Stimulated activated memory B cell treated with anti-CD40 and anti-IgM and Interleukin-4, amounts not matched to agents 10 μg/mL and 1 μg/mL and 100 μg/mL, for 72 hours (primary cell): ENCODE results near the gene PLD4.

Experiments used
- ATAC-seq: fragments of 150-1000 bp; cut with Tn5 transposase; 2 replicates; pipeline ENCODE4 v1.10.0; 2021
- H3K27ac Mint-ChIP-seq: one replicate; pipeline ENCODE4 v1.8.0; 2022; ENCODE audit warnings: mild to moderate bottlenecking, mixed read lengths
- H3K27me3 Mint-ChIP-seq: one replicate; pipeline ENCODE4 v1.8.0; 2022; ENCODE audit warnings: mixed read lengths
- H3K36me3 Mint-ChIP-seq: one replicate; pipeline ENCODE4 v1.8.0; 2022; ENCODE audit warnings: mixed read lengths
- H3K4me1 Mint-ChIP-seq: one replicate; pipeline ENCODE4 v1.8.0; 2022; ENCODE audit warnings: mixed read lengths
- H3K4me3 Mint-ChIP-seq: one replicate; pipeline ENCODE4 v1.8.0; 2022; ENCODE audit warnings: mild to moderate bottlenecking, moderate library complexity, mixed read lengths
- H3K9me3 Mint-ChIP-seq: one replicate; pipeline ENCODE4 v1.8.0; 2022; ENCODE audit warnings: mixed read lengths

Gene PLD4

DNA sequence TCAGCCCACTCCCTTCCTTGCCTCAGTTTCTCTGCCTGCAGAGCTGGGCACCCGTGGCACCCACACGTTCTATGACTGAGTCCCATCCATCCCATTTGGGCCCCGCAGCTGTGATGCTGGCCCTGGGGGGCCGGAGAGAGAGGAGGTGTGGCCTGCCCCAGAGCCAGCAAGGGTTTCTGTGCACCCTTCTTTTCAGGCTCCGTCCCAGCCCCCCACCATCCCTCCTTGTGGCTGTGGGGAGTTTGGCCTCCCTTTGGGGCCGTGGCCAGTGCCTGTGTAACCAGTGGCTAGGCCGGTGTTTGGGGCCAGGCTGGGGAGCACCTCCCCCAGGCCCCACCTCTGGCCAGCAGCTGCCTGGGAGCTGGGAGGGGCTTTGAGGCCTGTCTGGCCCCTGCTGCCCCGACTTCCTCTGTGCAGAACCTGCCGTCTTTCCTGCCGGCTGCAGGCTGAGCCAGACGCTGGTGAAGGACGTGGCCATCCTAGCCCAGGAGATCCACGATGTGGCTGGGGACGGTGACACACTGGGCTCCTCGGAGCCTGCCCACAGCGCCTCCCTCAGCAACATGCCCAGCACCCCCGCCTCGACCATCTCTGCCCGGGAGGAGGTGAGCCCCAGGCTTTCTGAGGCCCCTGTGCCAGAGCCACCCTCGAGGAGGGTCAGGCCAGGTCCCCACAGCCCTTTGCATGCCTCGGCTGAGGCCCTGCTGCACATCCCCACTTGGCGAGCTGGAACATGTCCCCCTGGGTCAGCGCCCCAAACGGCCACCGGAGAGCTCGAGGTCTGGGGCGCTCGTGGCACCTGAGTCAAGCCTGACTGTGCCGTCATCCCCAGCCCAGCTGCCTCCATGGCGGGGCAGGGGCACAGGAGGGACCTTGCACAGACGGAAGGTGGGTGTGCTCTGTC lies 31.9 kb upstream of the PLD4 start:
- Mint-ChIP-seq H3K27ac (no peak overlapping the region), H3K9me3 (peaks cover 10% of the 10 kb centered on the region), H3K4me1 (peaks cover 8% of the 10 kb centered on the region), H3K36me3 (no peaks in the 10 kb centered on the region), H3K27me3 (peaks cover 35% of the 10 kb centered on the region), H3K4me3 (no peak overlapping the region)
- ATAC-seq: no peak

DNA sequence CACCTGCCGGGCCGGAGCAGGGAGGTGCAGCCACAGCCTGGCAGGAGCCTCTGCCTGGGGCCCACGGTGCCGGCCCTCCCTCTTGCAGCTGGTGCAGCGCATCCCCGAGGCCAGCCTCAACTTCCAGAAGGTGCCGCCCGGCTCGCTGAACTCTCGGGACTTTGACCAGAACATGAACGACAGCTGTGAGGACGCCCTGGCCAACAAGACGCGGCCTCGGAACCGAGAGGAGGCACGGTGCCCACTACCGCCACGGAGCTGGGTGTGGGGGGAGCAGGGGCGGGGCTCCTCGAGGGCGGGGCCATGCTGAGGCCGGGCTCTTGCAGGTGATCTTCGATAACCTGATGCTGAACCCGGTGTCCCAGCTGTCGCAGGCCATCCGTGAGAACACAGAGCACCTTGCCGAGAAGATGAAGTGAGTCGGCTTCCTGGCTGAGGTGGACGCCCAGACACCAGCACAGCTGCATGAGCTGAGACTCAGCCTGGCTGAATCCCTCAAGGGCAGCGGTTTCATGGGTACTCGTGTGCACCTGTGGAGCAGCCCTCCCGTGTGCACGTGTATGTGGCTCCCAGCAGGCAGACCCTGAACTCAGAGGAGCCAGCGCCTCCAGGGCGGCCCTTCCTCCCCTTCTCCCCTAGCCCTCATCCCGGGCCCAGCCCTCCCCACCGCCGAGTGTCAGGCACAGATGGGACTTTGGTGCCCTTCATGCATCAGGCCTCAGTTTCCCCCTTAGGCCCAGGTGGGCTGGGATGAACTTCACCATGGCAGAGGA lies 31.1 kb upstream of the PLD4 start:
- Mint-ChIP-seq H3K36me3 (no peaks in the 10 kb centered on the region), H3K4me3 (no peak overlapping the region), H3K27ac (no peak overlapping the region), H3K9me3 (peaks cover 10% of the 10 kb centered on the region), H3K4me1 (peaks cover 8% of the 10 kb centered on the region), H3K27me3 (peaks cover 37% of the 10 kb centered on the region)
- no peak for ATAC-seq

DNA sequence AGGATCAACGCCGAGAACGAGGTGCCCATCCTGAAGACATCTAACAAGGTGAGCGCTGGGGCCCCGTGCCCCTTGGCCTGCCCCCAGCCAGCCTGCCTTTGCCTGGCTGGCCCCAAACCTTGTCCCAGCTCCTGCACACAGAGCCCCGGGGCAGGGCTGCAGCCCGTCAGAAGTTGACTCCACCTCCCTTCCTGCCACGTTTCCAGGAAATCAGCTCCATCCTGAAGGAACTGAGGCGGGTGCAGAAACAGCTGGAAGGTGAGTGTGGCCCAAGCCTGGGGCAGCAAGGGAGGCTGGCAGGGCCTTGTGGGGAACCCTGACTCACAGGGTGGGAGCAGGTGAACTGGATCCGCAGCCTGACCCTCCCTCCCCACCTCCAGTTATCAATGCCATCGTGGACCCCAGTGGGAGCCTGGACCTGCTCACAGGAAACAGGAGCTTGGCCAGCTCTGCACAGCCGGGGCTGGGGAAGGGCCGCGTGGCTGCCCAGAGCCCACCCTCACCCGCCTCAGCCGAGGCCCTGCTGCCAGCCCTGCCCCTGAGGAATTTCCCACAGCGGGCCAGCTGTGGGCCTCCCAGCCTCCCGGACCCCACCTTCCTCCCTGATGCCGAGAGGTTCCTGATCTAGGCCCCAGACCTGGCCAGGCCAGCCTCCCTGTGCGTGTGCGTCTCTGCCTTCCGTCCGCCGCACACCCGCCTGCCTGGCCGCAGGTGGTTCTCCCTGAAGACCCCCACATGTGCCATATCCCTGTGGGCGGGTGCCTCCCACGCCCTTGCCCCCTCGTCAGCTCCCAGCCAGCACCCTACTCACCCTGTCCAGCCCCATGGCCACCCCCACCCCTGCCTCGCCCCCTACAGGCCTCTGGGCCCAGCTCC lies 30.1 kb upstream of the PLD4 start:
- peaks cover 38% of the 10 kb centered on the region for H3K27me3 Mint-ChIP-seq
- peaks cover 8% of the 10 kb centered on the region for H3K4me1 Mint-ChIP-seq
- H3K36me3 Mint-ChIP-seq: no peaks in the 10 kb centered on the region
- H3K9me3 Mint-ChIP-seq: peaks cover 9% of the 10 kb centered on the region
- no peak overlapping the region for H3K4me3 Mint-ChIP-seq
- no peak overlapping the region for H3K27ac Mint-ChIP-seq
- no peak for ATAC-seq

DNA sequence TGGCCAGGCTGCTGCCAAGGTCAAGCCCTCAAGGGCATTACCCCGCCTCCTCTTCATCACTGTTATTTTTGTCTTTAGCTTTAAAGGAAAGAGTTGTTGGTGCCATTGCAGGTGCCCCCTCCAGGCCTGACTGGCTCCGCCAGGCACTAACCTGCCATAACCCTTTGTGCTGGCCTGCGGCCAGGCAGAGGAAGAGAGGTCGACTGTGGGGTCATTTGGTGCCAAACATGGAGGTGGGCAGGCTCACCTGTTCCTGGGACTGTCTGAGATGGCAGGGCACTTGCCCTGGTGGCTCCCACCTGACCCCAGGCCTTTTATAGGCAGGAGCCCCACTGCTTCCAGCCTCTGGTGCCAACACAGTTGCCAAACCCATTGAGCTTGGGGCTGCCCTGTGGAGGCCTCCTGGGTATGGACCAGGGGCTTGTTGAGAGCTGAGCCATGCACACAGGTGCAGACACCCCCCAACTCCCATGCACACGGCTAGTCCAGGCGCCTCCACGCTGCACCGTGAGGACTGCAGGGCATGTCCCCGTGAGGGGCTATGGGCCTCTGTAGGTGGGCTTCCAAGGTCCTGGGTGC lies 29.4 kb upstream of the PLD4 start:
- no peak for ATAC-seq
- Mint-ChIP-seq H3K4me3 (no peak overlapping the region), H3K27ac (no peak overlapping the region), H3K4me1 (peaks cover 8% of the 10 kb centered on the region), H3K36me3 (no peaks in the 10 kb centered on the region), H3K27me3 (peaks cover 33% of the 10 kb centered on the region), H3K9me3 (peaks cover 4% of the 10 kb centered on the region)

DNA sequence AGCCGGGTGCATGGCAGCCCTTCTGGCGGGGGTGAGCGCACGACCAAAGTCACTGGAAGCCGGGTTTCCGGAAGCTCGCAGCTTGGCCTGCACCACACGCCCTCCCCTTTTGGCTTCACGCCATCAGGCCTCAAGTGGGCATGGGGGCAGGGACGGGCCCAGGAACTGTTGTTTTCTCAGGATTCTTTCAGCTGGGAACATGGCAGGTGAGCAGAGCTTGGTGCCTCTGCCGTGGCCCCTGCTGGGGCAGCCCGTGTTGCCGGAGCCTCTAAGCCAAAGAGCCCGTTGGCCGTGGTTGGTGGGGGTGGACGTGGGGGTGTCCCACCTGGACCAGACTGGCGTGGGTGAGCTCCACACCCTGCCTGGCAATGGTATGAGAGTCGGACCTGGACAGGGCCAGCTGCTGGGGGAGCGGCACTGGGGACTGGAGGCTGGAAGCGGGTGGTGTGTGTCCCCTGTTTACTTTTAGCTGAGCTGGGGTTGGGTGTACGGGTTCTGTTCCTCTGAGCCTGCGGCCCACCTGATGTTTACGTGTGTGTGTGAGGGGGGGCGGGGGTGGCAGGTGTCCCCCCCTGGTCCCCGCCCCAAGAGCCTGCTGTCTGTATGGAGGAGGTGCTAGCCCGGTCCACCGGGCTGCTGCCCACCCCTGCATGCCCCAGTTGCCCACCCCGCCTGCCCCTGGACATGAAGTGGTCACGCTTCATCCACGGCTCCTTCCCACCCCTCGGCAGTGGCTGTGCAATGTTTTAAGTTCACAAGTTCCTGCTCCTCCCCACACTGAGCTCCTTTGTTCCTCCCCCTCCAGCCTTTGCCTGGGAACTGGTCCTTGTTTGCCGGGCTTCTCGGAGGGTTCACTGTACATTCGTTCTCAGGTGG lies 28.7 kb upstream of the PLD4 start:
- ATAC-seq: no peak
- no peak overlapping the region for H3K27ac Mint-ChIP-seq

DNA sequence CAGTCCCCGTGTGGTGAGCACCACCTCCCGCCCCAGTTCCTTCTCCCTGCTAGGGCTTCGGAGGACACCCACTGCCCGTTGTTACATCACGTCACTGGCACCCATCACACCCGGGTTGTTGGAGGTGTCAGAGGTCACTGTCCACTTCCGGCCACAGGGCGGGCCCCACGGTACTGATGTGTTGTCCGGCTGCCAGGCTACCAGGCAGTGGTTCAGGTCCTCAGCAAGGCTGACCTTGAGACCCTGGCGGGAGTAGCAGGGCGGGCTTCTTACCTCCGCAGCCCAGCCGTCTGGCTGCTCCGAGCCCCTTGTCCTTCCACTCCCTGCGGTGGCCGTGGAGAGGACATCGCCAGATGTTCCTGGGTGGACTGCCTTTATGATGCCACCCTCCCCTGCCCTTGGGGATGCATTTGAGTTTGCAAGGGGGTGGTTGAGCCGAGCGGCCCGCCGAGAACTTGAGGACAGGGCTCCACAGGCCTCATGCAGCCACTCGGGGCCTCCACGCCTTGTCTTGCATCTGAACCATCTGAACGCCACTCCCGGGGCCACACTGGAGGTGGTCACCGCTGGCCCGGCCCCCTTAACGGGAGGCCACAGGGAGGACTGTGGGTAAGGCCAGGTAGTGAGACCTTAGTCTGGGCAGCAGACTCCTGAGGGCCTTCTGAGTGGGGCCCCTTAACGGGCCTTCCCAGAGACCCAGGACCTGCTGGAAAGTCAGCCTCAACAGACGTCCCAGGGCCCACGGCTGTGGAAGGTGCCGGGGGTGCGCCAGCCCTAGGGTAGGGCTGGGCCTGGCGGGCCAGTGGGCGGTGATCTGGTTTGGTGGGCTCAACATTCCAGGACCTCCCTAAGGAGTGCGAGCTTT lies 27.1 kb upstream of the PLD4 start:
- Mint-ChIP-seq H3K9me3 (no peaks in the 10 kb centered on the region), H3K4me1 (peaks cover 14% of the 10 kb centered on the region), H3K36me3 (no peaks in the 10 kb centered on the region), H3K4me3 (no peak overlapping the region), H3K27me3 (peaks cover 21% of the 10 kb centered on the region), H3K27ac (no peak overlapping the region)
- no peak for ATAC-seq

More for the DNA sequence above, 28.7 kb upstream of the PLD4 start:
- H3K4me3 Mint-ChIP-seq: no peak overlapping the region
- H3K27me3 Mint-ChIP-seq: peaks cover 30% of the 10 kb centered on the region
- H3K36me3 Mint-ChIP-seq: no peaks in the 10 kb centered on the region
- peaks cover 10% of the 10 kb centered on the region for H3K4me1 Mint-ChIP-seq
- no peaks in the 10 kb centered on the region for H3K9me3 Mint-ChIP-seq

DNA sequence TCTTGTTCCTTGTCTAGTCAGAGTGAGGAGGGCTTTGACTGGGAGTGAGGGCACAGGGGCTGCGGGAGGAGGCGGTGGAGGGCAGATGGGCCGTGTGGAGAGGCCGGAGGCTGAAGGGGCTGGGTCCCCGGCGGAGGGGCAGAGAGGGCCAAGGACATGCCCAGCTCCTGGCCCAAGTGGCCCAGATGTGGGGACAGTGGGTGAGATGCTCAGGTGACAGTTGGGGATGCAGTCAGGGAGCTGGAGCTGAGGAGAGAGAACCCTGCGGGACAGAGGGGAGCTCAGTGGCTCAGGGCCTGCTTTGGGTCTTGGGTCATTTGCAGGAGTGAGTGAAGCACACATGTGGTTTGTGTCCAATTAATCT lies 26.5 kb upstream of the PLD4 start:
- Mint-ChIP-seq H3K4me1 (peaks cover 14% of the 10 kb centered on the region), H3K9me3 (no peaks in the 10 kb centered on the region), H3K27me3 (peaks cover 23% of the 10 kb centered on the region), H3K4me3 (no peak overlapping the region), H3K36me3 (no peaks in the 10 kb centered on the region), H3K27ac (no peak overlapping the region)
- ATAC-seq: no peak

DNA sequence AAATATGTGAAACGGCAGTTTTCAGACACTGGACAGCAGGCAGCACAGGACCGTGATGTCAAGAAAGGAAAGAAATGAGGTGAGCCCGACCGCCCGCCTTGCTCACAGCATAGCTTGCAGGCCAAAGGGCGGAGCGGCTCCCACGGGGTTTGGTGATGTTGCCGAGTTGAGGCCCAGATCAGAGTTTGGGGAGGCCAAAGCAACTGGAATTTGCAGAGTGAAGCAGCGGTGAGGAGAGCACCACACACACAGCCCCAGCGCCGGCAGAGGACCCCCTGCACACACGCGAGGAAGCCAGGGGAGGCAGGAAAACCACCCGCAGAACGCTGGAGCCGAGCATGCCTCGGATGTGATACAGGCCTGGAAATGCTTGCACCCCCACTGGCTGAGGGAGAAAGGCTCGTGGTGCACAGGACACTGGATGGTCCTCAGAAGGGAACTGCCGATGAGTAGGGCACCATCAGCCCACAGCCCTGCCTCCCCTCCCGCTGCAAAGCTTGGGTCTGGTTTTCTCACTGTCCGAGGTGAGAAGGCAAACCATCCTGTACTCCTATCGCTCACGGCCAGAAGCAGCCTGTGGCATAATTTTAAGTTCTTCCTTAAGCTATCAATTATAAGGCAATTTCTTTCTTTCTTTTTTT lies 25.7 kb upstream of the PLD4 start:
- no peaks in the 10 kb centered on the region for H3K9me3 Mint-ChIP-seq
- no peak overlapping the region for H3K27ac Mint-ChIP-seq
- H3K4me3 Mint-ChIP-seq: no peak overlapping the region
- peaks cover 14% of the 10 kb centered on the region for H3K4me1 Mint-ChIP-seq
- ATAC-seq: no peak
- no peaks in the 10 kb centered on the region for H3K36me3 Mint-ChIP-seq
- H3K27me3 Mint-ChIP-seq: peaks cover 28% of the 10 kb centered on the region

DNA sequence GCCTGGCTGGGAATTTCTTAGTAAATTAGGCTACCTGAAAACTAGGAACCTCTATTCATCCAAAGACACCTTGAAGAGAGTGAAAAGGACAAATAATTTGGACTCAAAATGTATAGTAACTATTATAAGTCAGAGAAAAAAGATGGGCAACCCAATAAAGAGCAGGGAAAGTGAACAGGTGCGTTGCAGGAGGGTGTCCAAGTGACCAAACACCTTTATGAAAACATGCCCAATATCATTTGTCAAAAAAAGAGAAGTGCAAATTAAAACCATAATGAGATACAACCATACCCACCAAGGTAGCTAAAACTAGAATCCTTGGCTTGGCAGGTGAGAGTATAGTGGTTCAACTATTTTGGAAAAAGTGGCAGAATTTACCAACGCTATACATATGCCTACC lies 24.9 kb upstream of the PLD4 start:
- Mint-ChIP-seq H3K4me1 (peaks cover 21% of the 10 kb centered on the region), H3K4me3 (no peak overlapping the region), H3K9me3 (no peaks in the 10 kb centered on the region), H3K27me3 (peaks cover 30% of the 10 kb centered on the region), H3K27ac (no peak overlapping the region), H3K36me3 (no peaks in the 10 kb centered on the region)
- no peak for ATAC-seq

DNA sequence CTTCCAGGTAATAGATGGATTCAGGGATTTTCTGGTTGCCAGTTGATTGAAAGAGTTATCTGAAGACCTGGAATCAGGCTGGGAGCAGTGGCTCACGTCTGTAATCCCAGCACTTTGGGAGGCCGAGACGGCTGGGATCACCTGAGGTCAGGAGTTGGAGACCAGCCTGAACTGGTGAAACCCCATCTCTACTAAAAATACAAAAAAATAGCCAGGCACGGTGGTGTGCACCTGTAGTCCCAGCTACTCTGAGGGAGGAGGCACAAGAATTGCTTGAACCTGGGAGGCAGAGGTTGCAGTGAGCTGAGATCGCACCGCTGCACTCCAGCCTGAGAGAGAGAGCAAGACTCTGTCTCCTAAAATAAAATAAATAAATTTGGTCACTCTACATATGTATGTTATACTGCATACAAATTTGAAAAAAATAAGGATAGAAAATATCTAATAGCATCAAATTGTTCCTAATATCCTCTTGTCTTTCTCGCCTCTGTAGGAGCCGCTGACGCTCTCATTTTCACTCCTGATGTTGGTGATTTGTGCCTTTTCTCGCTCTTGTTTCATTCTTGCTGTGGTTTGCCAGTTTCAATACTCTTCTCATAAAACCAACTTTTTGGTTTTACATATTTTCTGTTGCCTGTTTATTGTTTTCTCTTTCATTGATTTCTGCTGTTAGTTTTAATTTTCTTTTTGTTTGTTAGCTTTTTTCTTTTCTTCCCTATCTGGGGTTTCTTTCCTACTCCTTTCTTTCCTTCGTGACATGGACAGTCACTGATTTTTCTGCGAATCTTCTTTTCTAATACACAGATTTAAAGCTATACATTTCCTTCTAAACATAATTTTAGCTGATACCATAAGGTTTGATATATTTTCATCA lies 23.8 kb upstream of the PLD4 start:
- Mint-ChIP-seq H3K27ac (no peak overlapping the region), H3K4me1 (peaks cover 21% of the 10 kb centered on the region), H3K9me3 (no peaks in the 10 kb centered on the region), H3K27me3 (peaks cover 26% of the 10 kb centered on the region), H3K4me3 (no peak overlapping the region), H3K36me3 (no peaks in the 10 kb centered on the region)
- ATAC-seq: no peak

DNA sequence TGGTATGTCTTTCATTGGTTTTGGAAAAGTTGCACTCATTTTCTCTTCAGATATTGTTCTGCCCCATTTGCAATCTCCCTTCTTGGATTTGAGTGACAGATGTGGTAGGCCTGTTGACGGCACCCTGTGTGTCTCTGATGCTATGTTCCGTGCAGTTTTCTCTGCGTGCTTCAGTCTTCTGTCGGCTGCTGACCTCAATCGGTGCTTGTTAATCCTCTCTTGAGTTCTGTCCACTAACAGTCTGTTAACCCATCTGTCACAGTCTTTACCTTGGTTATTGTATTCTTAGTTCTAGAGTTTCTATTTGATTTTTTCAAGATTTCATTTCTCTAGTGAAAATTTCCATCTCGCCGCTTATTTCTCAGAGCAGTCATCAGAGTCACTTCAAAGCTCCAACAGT lies 20.7 kb upstream of the PLD4 start:
- Mint-ChIP-seq H3K27ac (no peak overlapping the region), H3K27me3 (peaks cover 34% of the 10 kb centered on the region), H3K4me3 (no peak overlapping the region)

More for the DNA sequence above, 20.7 kb upstream of the PLD4 start:
- H3K36me3 Mint-ChIP-seq: no peaks in the 10 kb centered on the region
- ATAC-seq: no peak
- H3K4me1 Mint-ChIP-seq: peaks cover 14% of the 10 kb centered on the region
- peaks cover 4% of the 10 kb centered on the region for H3K9me3 Mint-ChIP-seq
